Measurements from ENCODE around the gene ADGRL4.

DNA sequence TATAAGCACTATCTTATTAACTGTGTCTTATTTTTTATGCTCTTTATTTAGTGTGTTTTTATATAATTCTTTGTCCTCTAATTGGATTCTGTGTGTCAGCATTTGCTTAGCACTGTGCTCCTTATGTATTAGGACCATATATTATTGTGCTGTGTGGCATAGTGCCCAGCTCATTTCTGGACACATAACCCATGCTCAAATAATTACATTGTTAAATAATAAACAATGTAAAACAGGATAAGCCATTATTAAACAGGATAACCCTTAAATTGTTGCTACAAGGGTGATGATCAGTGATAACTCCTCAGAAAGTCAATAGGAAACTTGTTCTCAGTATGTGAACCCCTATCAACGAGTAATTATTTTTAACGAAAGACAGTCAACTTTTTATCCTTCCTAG, 150.4 kb downstream of the ADGRL4 start:
- no peak for TF ChIP-seq CTCF (IDR thresholded peaks at IDR 0.05)
- no peak for TF ChIP-seq POLR2A (IDR thresholded peaks at IDR 0.05)
